Mesangial cell (primary cell): ENCODE data around the gene CBY3. TPM values are rescaled to one million over a fixed set of nuclear protein-coding genes. Genes with fewer than 3 reads are reported as not detected.

ENCODE experiments used
- total RNA-seq: library from RNA; depleted of rRNA; stranded (reverse); fragments of >200 nt; gene quantifications from 2 replicates; pipeline ENCODE4 v1.2.3, GENCODE V29; 2015

CBY3 gene
- 0.81 TPM in 1 of 2 replicates, not detected in the other for total RNA-seq

GRCh38 chr5:179680780-179681401 lies at the start of gene CBY3:
TSS of gene CBY3 (minus strand) at chr5:179681034. CDS start at chr5:179680918, 116 bp downstream.

DNA sequence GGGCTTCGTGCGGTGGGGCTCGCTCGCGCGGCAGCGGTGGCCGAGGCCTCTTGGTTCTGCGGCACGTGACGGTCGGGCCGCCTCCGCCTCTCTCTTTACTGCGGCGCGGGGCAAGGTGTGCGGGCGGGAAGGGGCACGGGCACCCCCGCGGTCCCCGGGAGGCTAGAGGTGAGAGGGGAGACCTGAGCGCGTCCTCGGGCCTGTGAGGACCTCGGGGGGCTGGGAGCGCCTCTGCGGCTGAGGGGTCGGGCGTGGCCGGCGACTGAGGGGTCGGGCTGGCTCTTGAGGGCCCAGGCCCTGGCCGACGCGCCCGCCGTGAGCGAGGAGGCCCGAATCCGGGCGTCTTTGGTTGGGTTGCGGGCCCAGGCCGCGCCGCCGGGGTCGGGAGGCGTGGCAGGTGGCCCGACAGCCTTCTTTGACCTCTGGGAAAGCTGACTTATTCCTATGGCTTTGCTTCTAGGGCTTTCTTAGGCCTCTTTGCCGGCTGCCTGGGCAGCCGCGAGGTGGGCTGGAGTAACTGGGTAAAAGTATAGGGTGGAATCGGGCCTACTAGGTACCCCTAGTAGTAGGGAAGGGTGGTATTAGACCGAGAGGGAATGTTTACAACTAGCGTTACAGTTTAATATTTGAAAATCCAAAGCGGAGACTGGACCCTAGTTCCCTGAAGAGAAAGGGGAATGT lies 18.2 kb upstream of the CBY3 start, which contains the start of gene CANX:
Gene CANX, plus strand, starts transcription at position 33 of the 681 bp plus-strand sequence. CDS start 6,715 bp downstream, outside the sequence.

Other genes starting within 250 kb of the CBY3 start
- gene RUFY1, start 130.5 kb downstream of the CBY3 start, total RNA-seq: 18.7 and 29.5 TPM in 2 replicates
- gene HNRNPH1, start 57.4 kb downstream of the CBY3 start, total RNA-seq: 193 and 268 TPM in 2 replicates
- gene CANX, start 17.9 kb upstream of the CBY3 start, total RNA-seq: 198 and 259 TPM in 2 replicates
- gene MAML1, start 51.8 kb upstream of the CBY3 start, total RNA-seq: 16.6 and 27.1 TPM in 2 replicates
- gene LTC4S, start 113.0 kb upstream of the CBY3 start, total RNA-seq: 2.7 TPM in 1 of 2 replicates, not detected in the other
- 257 and 417 TPM in 2 replicates for gene MGAT4B, start 125.8 kb upstream of the CBY3 start, total RNA-seq
- 180 and 351 TPM in 2 replicates for gene SQSTM1, start 139.9 kb upstream of the CBY3 start, total RNA-seq
- gene MRNIP, start 177.8 kb upstream of the CBY3 start, total RNA-seq: 6.8 and 17.5 TPM in 2 replicates
- 75.1 and 83.5 TPM in 2 replicates for gene TBC1D9B, start 226.9 kb upstream of the CBY3 start, total RNA-seq